D721Med (cell line): ENCODE measurements around the gene RNU7-1.

Experiments used
- DNase-seq: peaks from one replicate; pipeline ENCODE4 v3.0.0; 2011; ENCODE audit warnings: low spot score; ENCODE audit not compliant: insufficient read length
- FAIRE-seq: peaks from 2 replicates; lab custom pipeline; 2011; peaks lifted over from hg19 to GRCh38; lab: Jason Lieb, UNC
- CTCF ChIP-seq: IDR thresholded peaks from 2 replicates; pipeline ENCODE4 v1.5.1; 2012; ENCODE audit warnings: mild to moderate bottlenecking, control low read depth; ENCODE audit not compliant: insufficient read depth; ENCODE audit errors: missing control alignments

The RNU7-1 gene

DNA sequence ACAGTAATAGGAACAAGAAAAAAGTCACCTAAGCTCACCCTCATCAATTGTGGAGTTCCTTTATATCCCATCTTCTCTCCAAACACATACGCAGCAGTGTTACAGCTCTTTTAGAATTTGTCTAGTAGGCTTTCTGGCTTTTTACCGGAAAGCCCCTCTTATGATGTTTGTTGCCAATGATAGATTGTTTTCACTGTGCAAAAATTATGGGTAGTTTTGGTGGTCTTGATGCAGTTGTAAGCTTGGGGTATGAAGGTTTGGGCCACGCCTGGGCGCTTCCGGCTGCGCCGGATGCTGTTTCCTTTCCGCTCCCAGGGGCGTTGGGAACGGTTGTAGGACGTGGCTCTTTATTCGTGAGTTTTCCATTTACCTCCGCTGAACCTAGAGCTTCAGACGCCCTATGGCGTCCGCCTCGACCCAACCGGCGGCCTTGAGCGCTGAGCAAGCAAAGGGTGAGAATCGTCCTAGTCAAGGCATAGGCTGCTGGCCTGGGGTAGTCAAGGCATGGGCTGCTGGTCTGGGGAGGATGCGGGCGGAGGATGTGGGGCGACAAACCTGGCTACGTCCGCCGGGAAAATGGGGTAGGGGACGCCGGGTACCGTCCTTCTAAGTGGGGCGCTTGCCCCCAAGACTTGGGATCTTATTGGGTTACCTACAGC lies at the start of gene RNU7-1, which contains the start of gene C12orf57:
Gene RNU7-1, plus strand, starts transcription at position 95 of the 659 bp plus-strand sequence.
Gene C12orf57, plus strand, starts transcription at position 301 of the 659 bp plus-strand sequence. Its CDS starts 100 bp downstream, at position 401.
- FAIRE-seq (no peak), DNase-seq (no peak)
- TF ChIP-seq CTCF: no peak

DNA sequence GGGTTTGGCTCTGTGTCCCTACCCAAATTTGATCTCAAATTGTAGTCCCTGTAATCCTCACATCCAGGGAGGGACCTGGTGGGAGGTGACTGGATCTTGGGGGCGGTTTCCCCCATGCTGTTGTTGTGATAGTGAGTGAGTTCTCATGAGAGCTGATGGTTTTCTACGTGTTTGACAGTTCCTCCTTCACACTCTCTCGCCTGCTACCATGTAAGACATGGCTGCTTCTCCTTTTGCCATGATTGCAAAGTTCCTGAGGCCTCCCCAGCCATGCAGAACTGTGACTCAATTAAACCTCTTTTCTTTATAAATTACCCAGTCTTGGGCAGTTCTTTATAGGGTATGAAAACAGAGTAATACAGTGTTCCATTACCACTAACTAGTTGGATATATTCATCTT lies 49.3 kb upstream of the RNU7-1 start:
- no peak for FAIRE-seq
- no peak for DNase-seq
- no peak for TF ChIP-seq CTCF

DNA sequence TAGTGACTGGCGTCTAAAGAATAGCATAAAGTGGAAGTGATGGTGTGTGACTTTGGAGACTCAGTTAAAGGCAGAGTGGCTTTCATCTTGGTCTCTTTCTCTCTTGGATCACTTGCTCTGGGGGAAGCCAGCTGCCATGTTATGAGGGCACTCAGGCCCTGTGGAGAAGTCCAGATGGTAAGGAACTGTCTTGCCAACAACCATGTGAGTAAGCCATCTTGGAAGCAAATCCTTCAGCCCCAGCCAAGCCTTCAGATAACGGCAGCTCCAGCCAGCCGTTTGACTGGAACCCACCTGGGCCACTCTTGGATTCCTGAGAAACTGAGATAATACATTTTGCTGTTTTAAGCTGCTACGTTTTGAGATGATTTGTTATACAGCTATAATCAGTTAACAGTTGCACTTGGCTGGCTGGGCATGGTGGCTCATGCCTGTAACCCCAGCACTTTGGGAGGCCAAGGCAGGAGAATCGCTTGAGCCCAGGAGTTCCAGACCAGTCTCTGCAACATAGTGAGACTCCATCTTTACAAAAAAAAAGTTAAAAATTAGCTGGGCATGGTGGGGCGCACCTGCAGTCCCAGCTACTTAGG lies 46.7 kb upstream of the RNU7-1 start:
- no peak for TF ChIP-seq CTCF
- FAIRE-seq (no peak), DNase-seq (no peak)

DNA sequence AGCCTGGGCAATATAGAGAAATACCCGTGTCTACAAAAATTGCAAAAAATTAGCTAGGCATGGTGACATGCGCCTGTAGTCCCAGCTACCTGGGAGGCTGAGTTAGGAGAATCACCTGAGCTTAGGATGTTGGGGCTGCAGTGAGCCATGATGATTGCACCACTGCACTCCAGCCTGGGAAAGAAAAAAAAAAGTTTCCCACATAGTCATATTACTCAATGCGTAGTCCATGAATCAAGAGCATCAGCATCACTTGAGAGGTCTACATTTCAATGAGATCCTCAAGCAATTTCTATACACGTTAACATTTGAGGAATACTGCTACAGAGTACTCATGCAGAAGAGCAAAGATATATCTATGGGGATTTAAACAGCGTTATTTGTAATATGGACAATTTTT lies 44.2 kb upstream of the RNU7-1 start:
- FAIRE-seq (no peak), DNase-seq (no peak)
- TF ChIP-seq CTCF: no peak

DNA sequence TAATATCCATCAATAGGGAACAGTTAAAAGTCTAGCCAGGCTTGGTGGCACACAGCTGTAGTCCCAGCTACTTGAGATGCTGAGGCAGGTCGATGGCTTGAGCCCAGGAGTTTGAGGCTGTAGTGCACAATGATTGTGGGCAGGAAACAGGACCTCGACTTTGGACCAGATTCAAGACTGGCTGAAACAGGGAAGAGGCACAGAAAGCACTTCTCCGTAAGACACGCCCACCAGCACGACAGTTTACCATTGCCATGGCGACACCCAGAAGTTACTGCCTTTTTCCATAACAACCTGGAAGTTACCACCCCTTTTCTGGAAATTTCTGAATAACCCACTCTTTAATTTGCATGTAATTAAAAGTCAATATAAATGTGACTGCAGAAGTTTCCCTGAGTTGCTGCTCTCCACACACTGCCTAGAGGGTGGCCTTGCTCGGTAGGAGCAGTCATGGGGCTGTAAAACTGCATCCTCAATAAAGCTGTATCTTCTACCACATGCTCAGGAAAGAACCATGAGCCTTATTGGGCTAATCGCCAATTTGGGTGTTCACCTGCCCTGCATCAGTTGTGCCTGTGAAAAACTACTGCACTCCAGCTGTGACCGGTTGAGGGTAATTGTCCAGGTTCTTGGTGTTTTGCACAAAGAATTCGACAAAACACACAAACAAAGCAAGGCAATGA lies 43.6 kb upstream of the RNU7-1 start:
- DNase-seq (no peak), FAIRE-seq (no peak)
- TF ChIP-seq CTCF: no peak

DNA sequence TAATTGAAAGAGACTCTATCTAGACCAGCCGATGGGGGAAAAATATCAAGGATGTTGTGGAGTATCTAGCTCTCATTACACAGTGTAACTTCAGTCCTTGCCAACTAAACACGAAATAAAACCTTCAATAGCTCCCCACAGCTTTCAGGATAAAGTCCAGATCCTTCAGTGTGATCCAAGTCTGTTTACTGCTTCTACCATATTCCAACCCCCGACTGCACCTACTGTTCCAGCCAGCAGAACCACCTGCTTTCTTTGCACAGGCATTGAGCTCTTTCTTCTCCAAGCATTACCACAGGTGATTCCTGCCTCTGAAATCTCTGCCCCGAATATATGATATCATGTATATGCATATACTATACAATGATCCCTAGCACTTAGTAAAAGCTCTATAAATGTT lies 41.2 kb upstream of the RNU7-1 start:
- DNase-seq (no peak), FAIRE-seq (no peak)
- no peak for TF ChIP-seq CTCF
